Gastrocnemius medialis (tissue), 4 donors: Measurements from ENCODE around the gene MESP1. TPM values are rescaled to one million over a fixed set of nuclear protein-coding genes. Genes with fewer than 3 reads are reported as not detected.

Source experiments
- ATAC-seq, 2 donors: fragments of 150-250 bp; one replicate each; pipeline ENCODE4 v1.9.1; 2016
- DNase-seq, 2 donors: peaks; one replicate each; pipeline ENCODE4 v3.0.0-alpha.2; 2019
- H3K27ac ChIP-seq, 4 donors: fragments of 200-600 bp; sonication (generic); 1 replicate in 1 of 4; 2 replicates in 3 of 4; pipeline ENCODE4 v1.5.1; 2016 to 2018; ENCODE audit warnings: mild to moderate bottlenecking in 2 of 4, moderate library complexity in 1 of 4
- H3K27me3 ChIP-seq, 3 donors: fragments of 200-600 bp; sonication (generic) in 2 of 3; 1 replicate in 1 of 3; 2 replicates in 2 of 3; pipeline versions ENCODE4 v1.5.1 to v1.6.0; 2016 to 2019; ENCODE audit warnings: mild to moderate bottlenecking in 1 of 3, moderate library complexity in 1 of 3
- H3K36me3 ChIP-seq, 2 donors: fragments of 200-600 bp; sonication (generic) in 1 of 2; one replicate each; pipeline ENCODE4 v1.5.1; 2017 to 2018
- H3K4me1 ChIP-seq, 2 donors: fragments of 200-600 bp; sonication (generic) in 1 of 2; one replicate each; pipeline ENCODE4 v1.5.1; 2016 to 2017; ENCODE audit warnings: mild to moderate bottlenecking in 2 of 2
- H3K4me3 ChIP-seq, 4 donors: fragments of 200-600 bp; sonication (generic) in 3 of 4; 1 replicate in 1 of 4; 2 replicates in 3 of 4; pipeline ENCODE4 v1.5.1; 2016 to 2019; ENCODE audit warnings: mild to moderate bottlenecking in 2 of 4
- H3K9me3 ChIP-seq, 3 donors: fragments of 200-600 bp; sonication (generic) in 2 of 3; 1 replicate in 1 of 3; 2 replicates in 2 of 3; pipeline ENCODE4 v1.5.1; 2016 to 2019
- CTCF ChIP-seq, 5 experiments: fragments of 450-650 bp in 3 of 5; fragments of 200-600 bp in 2 of 5; sonication (generic) in 2 of 5; IDR thresholded peaks in 4 of 5; conservative IDR thresholded peaks in 1 of 5; 1 replicate in 4 of 5; 2 replicates in 1 of 5; pipeline ENCODE4 v1.5.1; 2016 to 2019; ENCODE audit warnings: antibody characterized with exemption in 5 of 5, mild to moderate bottlenecking in 3 of 5, moderate library complexity in 3 of 5
- POLR2A ChIP-seq, 2 donors: fragments of 450-650 bp; IDR thresholded peaks; one replicate each; pipeline ENCODE4 v1.6.1; 2017; ENCODE audit warnings: antibody characterized with exemption in 2 of 2, mild to moderate bottlenecking in 2 of 2, moderate library complexity in 2 of 2
- in situ Hi-C, 4 donors: fragments of 200-750 bp; cut with MboI; loops; one replicate each; pipeline versions ENCODE4 v1.15.0 to v1.8.0; 2017; ENCODE audit warnings: low sequenced_read_pairs in 4 of 4
- intact Hi-C: fragments of 100-400 bp; cut with DNase I; formaldehyde crosslinking; loops from one replicate; pipeline ENCODE4 v1.15.1; 2023; ENCODE audit warnings: low total_unique reads
- total RNA-seq, 4 donors: library from RNA; depleted of rRNA; stranded (reverse); fragments of >200 nt; gene quantifications; one replicate each; pipeline versions ENCODE4 v1.1.0 to v1.2.3, GENCODE V29; 2016

MESP1 gene
- total RNA-seq, 4 donors from 2014 or later = 5.3 to 12.6 (median 6.1) TPM

- ATAC-seq = no peak
- H3K4me3 ChIP-seq = no peak overlapping the region
- H3K27me3 ChIP-seq = no peaks in the 10 kb centered on the region
- in situ Hi-C loops = loop anchor here in 3 of 4 donors (25.0 kb wide), 1 partner anchor 317 kb away; no protein-coding TSS in a partner anchor
- no peak for DNase-seq
- no peak for TF ChIP-seq POLR2A (IDR thresholded peaks at IDR 0.05)
- no peak for TF ChIP-seq CTCF (IDR thresholded peaks at IDR 0.05 in 4 of 5, conservative IDR thresholded peaks at IDR 0.05 in 1 of 5)
- peaks cover 0 to 21% of the 10 kb centered on the region in 2 donors for H3K4me1 ChIP-seq
- H3K9me3 ChIP-seq = no peaks in the 10 kb centered on the region
- intact Hi-C loops = no loop called here
- no peak overlapping the region for H3K27ac ChIP-seq
- no peaks in the 10 kb centered on the region for H3K36me3 ChIP-seq
Observed at GRCh38 chr15:89770041-89770440, 19.0 kb upstream of the MESP1 start.

GRCh38 chr15:89769366-89769765, 18.3 kb upstream of the MESP1 start:
- peaks cover 2 to 21% of the 10 kb centered on the region in 2 donors for H3K4me1 ChIP-seq
- H3K27me3 ChIP-seq = no peaks in the 10 kb centered on the region
- no peaks in the 10 kb centered on the region for H3K36me3 ChIP-seq
- H3K9me3 ChIP-seq = no peaks in the 10 kb centered on the region
- DNase-seq (no peak), ATAC-seq (no peak)
- intact Hi-C loops = loop anchor here (10.0 kb wide), 1 partner anchor 455 kb away; no protein-coding TSS in a partner anchor
- in situ Hi-C loops = loop anchor here in 3 of 4 donors (25.0 kb wide), 1 partner anchor 318 kb away; no protein-coding TSS in a partner anchor
- TF ChIP-seq CTCF (IDR thresholded peaks at IDR 0.05 in 4 of 5, conservative IDR thresholded peaks at IDR 0.05 in 1 of 5) (no peak), POLR2A (IDR thresholded peaks at IDR 0.05) (no peak)
- H3K27ac ChIP-seq = no peak overlapping the region
- H3K4me3 ChIP-seq = no peak overlapping the region

GRCh38 chr15:89768071-89768500, 17.0 kb upstream of the MESP1 start:
- H3K27me3 ChIP-seq = no peaks in the 10 kb centered on the region
- in situ Hi-C loops = loop anchor here in 3 of 4 donors (25.0 kb wide), 1 partner anchor 319 kb away; no protein-coding TSS in a partner anchor
- DNase-seq (peak; percentile 29 to 33), ATAC-seq (peak; percentile 22 to 60)
- peak overlapping the region in 2 of 4 donors; percentile 40 to 49 for H3K27ac ChIP-seq
- H3K4me1 ChIP-seq = peaks cover 10 to 21% of the 10 kb centered on the region in 2 donors
- intact Hi-C loops = loop anchor here (10.0 kb wide), 1 partner anchor 457 kb away; no protein-coding TSS in a partner anchor
- no peaks in the 10 kb centered on the region for H3K9me3 ChIP-seq
- H3K4me3 ChIP-seq = no peak overlapping the region
- TF ChIP-seq CTCF (IDR thresholded peaks at IDR 0.05 in 4 of 5, conservative IDR thresholded peaks at IDR 0.05 in 1 of 5) (no peak), POLR2A (IDR thresholded peaks at IDR 0.05) (no peak)
- no peaks in the 10 kb centered on the region for H3K36me3 ChIP-seq

- Histone ChIP-seq H3K27ac (peak overlapping the region in 2 of 4 donors; percentile 40 to 49), H3K4me3 (no peak overlapping the region), H3K36me3 (no peaks in the 10 kb centered on the region), H3K27me3 (no peaks in the 10 kb centered on the region), H3K9me3 (no peaks in the 10 kb centered on the region), H3K4me1 (peaks cover 10 to 21% of the 10 kb centered on the region in 2 donors)
- DNase-seq (no peak), ATAC-seq (no peak)
- TF ChIP-seq CTCF (IDR thresholded peaks at IDR 0.05 in 4 of 5, conservative IDR thresholded peaks at IDR 0.05 in 1 of 5) (no peak), POLR2A (IDR thresholded peaks at IDR 0.05) (no peak)
- in situ Hi-C loops = loop anchor here in 3 of 4 donors (25.0 kb wide), 1 partner anchor 320 kb away; no protein-coding TSS in a partner anchor
- intact Hi-C loops = loop anchor here (10.0 kb wide), 1 partner anchor 457 kb away; no protein-coding TSS in a partner anchor
Observed at GRCh38 chr15:89767411-89767915, 16.4 kb upstream of the MESP1 start.
